ENCODE data around the gene NDUFC2. TPM values are rescaled to one million over a fixed set of nuclear protein-coding genes. Genes with fewer than 3 reads are reported as not detected.
"Not testable (repeated sequence)": the region's sequence is repeated elsewhere in the genome, so short reads cannot be mapped to it uniquely, and the experiment has no call there.

NDUFC2 gene
- total and polyA plus RNA-seq, 2 experiments from 2014 or later: 123 to 689 TPM

- Histone ChIP-seq H3K4me1 (ENCODE audit: low read depth) (peaks cover 10% of the 10 kb centered on the region), H3K36me3 (no peaks in the 10 kb centered on the region), H3K9me3 (ENCODE audit: low read depth) (no peaks in the 10 kb centered on the region), H3K4me3 (no peak overlapping the region), H3K27ac (no peak overlapping the region), H3K27me3 (no peaks in the 10 kb centered on the region)
- no peak for TF ChIP-seq CTCF (IDR thresholded peaks at IDR 0.05; ENCODE audit: low read depth, low read length)
- no peak for DNase-seq (ENCODE audit: low read depth in 1 of 2, low spot score in 1 of 2)
Observed at GRCh38 chr11:78048561-78048960, 31.1 kb downstream of the NDUFC2 start.

GRCh38 chr11:78046486-78046854 lies 33.2 kb downstream of the NDUFC2 start:
- no peaks in the 10 kb centered on the region for H3K27me3 ChIP-seq
- TF ChIP-seq CTCF (IDR thresholded peaks at IDR 0.05; ENCODE audit: low read depth, low read length): no peak
- no peaks in the 10 kb centered on the region for H3K36me3 ChIP-seq
- no peaks in the 10 kb centered on the region for H3K9me3 ChIP-seq (ENCODE audit: low read depth)
- no peak overlapping the region for H3K27ac ChIP-seq
- H3K4me3 ChIP-seq: no peak overlapping the region
- no peak for DNase-seq (ENCODE audit: low read depth in 1 of 2, low spot score in 1 of 2)
- H3K4me1 ChIP-seq (ENCODE audit: low read depth): peaks cover 8% of the 10 kb centered on the region

- Histone ChIP-seq H3K4me3 (no peak overlapping the region), H3K27me3 (no peaks in the 10 kb centered on the region), H3K36me3 (no peaks in the 10 kb centered on the region), H3K4me1 (ENCODE audit: low read depth) (peaks cover 4% of the 10 kb centered on the region), H3K9me3 (ENCODE audit: low read depth) (no peaks in the 10 kb centered on the region), H3K27ac (no peak overlapping the region)
- peak; percentile 99 for TF ChIP-seq CTCF (IDR thresholded peaks at IDR 0.05; ENCODE audit: low read depth, low read length)
- peak; percentile 76 to 84 for DNase-seq (ENCODE audit: low read depth in 1 of 2, low spot score in 1 of 2)
Observed at GRCh38 chr11:78045851-78046485, 33.7 kb downstream of the NDUFC2 start.

- Histone ChIP-seq H3K27ac (no peak overlapping the region), H3K9me3 (ENCODE audit: low read depth) (no peaks in the 10 kb centered on the region), H3K4me1 (ENCODE audit: low read depth) (peaks cover 4% of the 10 kb centered on the region), H3K36me3 (no peaks in the 10 kb centered on the region), H3K4me3 (no peak overlapping the region), H3K27me3 (no peaks in the 10 kb centered on the region)
- TF ChIP-seq CTCF (IDR thresholded peaks at IDR 0.05; ENCODE audit: low read depth, low read length): no peak
- DNase-seq (ENCODE audit: low read depth in 1 of 2, low spot score in 1 of 2): no peak
Observed at GRCh38 chr11:78044706-78045105, 35.0 kb downstream of the NDUFC2 start.

GRCh38 chr11:78041843-78042440 lies 37.7 kb downstream of the NDUFC2 start:
- TF ChIP-seq CTCF (IDR thresholded peaks at IDR 0.05; ENCODE audit: low read depth, low read length): no peak
- Histone ChIP-seq H3K27ac (no peak overlapping the region), H3K27me3 (no peaks in the 10 kb centered on the region), H3K36me3 (no peaks in the 10 kb centered on the region), H3K4me1 (ENCODE audit: low read depth) (peaks cover 4% of the 10 kb centered on the region), H3K9me3 (ENCODE audit: low read depth) (no peaks in the 10 kb centered on the region), H3K4me3 (no peak overlapping the region)
- DNase-seq (ENCODE audit: low read depth in 1 of 2, low spot score in 1 of 2): no peak

- H3K4me1 ChIP-seq (ENCODE audit: low read depth); H3K9me3 ChIP-seq (ENCODE audit: low read depth); H3K27me3 ChIP-seq; H3K4me3 ChIP-seq; DNase-seq (ENCODE audit: low read depth in 1 of 2, low spot score in 1 of 2); H3K27ac ChIP-seq; H3K36me3 ChIP-seq: not testable (repeated sequence)
Observed at GRCh38 chr11:78041380-78041719, 38.3 kb downstream of the NDUFC2 start.

All from cardiac muscle cell (in vitro differentiated cells and primary cell).